SKM-1 (cell line): ENCODE data around the gene CCL2.

Source experiments
- DNase-seq: peaks from one replicate; lab custom pipeline; 2025; ENCODE audit not compliant: unreplicated experiment; lab: John Stamatoyannopoulos, UW

The CCL2 gene

GRCh38 chr17:34261568-34262337 is 6.7 kb downstream of the CCL2 start:
- DNase-seq, result no peak

GRCh38 chr17:34265711-34266110 is 10.6 kb downstream of the CCL2 start:
- no peak for DNase-seq

GRCh38 chr17:34269969-34270368 is 14.9 kb downstream of the CCL2 start, which contains the start of gene CCL7:
TSS of gene CCL7 (plus strand) at chr17:34270221. CDS start at chr17:34270291, 70 bp downstream.
- DNase-seq, result no peak

- no peak for DNase-seq
Observed at GRCh38 chr17:34275881-34276280, 20.8 kb downstream of the CCL2 start.

DNA sequence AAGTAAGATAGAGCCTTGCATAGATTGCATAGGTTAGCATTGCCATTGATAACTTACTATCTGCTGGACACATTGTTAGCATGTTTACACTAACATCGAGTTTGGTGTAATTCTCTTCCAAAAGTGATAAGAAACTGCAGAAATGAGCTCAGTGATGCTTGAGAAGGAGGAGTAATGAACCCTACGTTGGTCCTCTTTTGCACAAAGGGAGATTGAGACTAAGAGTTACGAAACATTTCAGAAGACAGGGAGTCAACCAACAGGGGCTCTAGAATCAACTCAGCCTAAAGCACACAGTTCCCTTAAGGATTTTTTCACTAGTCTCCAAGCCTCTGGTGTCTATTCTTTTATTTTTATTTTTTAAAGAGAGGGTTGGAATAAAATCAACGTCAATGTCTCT is 21.7 kb downstream of the CCL2 start:
- no peak for DNase-seq

GRCh38 chr17:34283571-34283970 is 28.5 kb downstream of the CCL2 start:
- no peak for DNase-seq

DNA sequence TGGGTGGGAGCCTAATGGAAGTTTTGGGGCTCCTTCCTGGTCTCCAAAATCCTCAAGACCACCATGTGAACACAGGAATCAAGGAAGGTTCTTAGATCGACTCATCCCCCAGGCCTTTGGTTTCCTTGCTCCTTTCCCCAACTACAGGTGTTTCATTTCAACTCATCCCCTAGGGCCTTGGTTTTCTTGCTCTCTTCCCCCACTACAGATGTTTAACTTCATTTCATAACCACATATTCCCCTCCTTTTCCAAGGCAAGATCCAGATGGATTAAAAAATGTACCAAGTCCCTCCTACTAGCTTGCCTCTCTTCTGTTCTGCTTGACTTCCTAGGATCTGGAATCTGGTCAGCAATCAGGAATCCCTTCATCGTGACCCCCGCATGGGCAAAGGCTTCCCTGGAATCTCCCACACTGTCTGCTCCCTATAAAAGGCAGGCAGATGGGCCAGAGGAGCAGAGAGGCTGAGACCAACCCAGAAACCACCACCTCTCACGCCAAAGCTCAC is 30.3 kb downstream of the CCL2 start, which contains the start of gene CCL11:
Gene CCL11, plus strand, starts transcription at position 457 of the 507 bp plus-strand sequence. CDS start 67 bp downstream, outside the sequence.
- no peak for DNase-seq

GRCh38 chr17:34287875-34288274 is 32.8 kb downstream of the CCL2 start:
- DNase-seq, result no peak

GRCh38 chr17:34290586-34290985 is 35.5 kb downstream of the CCL2 start:
- DNase-seq, result no peak

GRCh38 chr17:34291721-34292348 is 36.8 kb downstream of the CCL2 start:
- DNase-seq, result no peak

GRCh38 chr17:34299027-34299426 is 43.9 kb downstream of the CCL2 start:
- DNase-seq, result no peak

GRCh38 chr17:34299956-34300577 is 45.0 kb downstream of the CCL2 start:
- DNase-seq, result no peak

GRCh38 chr17:34300652-34301370 is 45.7 kb downstream of the CCL2 start:
- DNase-seq, result no peak

GRCh38 chr17:34301986-34302385 is 46.9 kb downstream of the CCL2 start:
- no peak for DNase-seq

GRCh38 chr17:34302636-34303035 is 47.6 kb downstream of the CCL2 start:
- DNase-seq, result no peak

DNA sequence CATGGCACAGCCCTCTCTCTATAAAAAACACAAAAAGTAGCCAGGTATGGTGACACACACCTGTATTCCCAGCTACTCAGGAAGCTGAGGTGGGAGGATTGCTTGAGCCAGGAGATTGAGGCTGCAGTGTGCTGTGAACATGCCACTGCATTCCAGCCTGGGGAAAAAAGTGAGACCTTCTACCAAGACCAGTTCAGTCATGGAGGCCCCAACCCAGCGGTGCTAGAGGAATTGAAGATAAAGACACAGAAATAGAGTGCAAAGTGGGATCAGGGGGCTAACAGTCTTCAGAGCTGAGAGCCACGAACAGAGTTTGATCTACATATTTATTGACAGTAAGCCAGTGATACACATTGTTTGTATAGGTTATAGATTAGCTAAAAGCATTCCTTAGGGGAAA is 48.5 kb downstream of the CCL2 start:
- no peak for DNase-seq

DNA sequence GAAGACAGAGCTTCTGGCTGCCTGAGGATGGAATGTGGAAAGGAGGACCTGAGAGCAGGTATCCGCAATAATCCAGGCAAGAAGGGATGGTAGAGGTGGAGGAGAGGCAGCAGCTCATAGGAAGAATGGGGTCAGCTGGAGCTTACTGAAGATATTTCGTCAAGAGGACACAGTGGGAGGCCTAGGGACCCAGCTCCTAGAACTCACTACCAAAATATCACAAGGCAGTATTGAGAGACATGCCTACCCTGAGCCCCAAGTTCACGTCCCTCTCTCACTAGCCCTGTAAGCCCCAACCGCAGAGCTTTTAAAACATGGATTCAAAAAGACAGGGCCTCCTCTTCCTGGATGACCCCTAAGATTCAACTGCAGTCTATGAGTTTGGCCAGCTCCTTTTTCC is 50.0 kb downstream of the CCL2 start:
- no peak for DNase-seq

GRCh38 chr17:34305606-34306005 is 50.5 kb downstream of the CCL2 start:
- DNase-seq, result no peak

- DNase-seq, result no peak
Observed at GRCh38 chr17:34306466-34306865, 51.4 kb downstream of the CCL2 start.
